WTC11 (cell line): ENCODE data around the gene MPEG1.

Source experiments
- CBFB ChIP-seq: sonication (generic); formaldehyde crosslinking; IDR thresholded peaks from 2 replicates; pipeline ENCODE4 v1.8.1; 2022; ENCODE audit warnings: mild to moderate bottlenecking, low read depth, missing genetic modification reagents
- IRF2 ChIP-seq: sonication (generic); formaldehyde crosslinking; IDR thresholded peaks from 2 replicates; pipeline ENCODE4 v1.8.0; 2022; ENCODE audit warnings: low read depth, missing genetic modification reagents, borderline replicate concordance
- TEAD4 ChIP-seq: sonication (generic); formaldehyde crosslinking; IDR thresholded peaks from 2 replicates; pipeline ENCODE4 v1.8.0; 2022; ENCODE audit warnings: mild to moderate bottlenecking, missing genetic modification reagents
- USF1 ChIP-seq: sonication (generic); formaldehyde crosslinking; IDR thresholded peaks from 2 replicates; pipeline ENCODE4 v1.8.0; 2022; ENCODE audit warnings: mild to moderate bottlenecking, missing genetic modification reagents
- TF ChIP-seq, protein P1 (sequence below): fragments of 200-600 bp; IDR thresholded peaks from 2 replicates; pipeline ENCODE4 v1.8.0; 2022; ENCODE audit warnings: antibody characterized with exemption
- TF ChIP-seq, protein P2 (sequence below): sonication (generic); formaldehyde crosslinking; conservative IDR thresholded peaks from 2 replicates; pipeline ENCODE4 v1.8.1; 2022; ENCODE audit warnings: mild to moderate bottlenecking, missing genetic modification reagents

- TF ChIP-seq, protein P1, sequence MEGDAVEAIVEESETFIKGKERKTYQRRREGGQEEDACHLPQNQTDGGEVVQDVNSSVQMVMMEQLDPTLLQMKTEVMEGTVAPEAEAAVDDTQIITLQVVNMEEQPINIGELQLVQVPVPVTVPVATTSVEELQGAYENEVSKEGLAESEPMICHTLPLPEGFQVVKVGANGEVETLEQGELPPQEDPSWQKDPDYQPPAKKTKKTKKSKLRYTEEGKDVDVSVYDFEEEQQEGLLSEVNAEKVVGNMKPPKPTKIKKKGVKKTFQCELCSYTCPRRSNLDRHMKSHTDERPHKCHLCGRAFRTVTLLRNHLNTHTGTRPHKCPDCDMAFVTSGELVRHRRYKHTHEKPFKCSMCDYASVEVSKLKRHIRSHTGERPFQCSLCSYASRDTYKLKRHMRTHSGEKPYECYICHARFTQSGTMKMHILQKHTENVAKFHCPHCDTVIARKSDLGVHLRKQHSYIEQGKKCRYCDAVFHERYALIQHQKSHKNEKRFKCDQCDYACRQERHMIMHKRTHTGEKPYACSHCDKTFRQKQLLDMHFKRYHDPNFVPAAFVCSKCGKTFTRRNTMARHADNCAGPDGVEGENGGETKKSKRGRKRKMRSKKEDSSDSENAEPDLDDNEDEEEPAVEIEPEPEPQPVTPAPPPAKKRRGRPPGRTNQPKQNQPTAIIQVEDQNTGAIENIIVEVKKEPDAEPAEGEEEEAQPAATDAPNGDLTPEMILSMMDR, result no peak
- TF ChIP-seq IRF2 (CRISPR knock-in tag) (no peak), CBFB (CRISPR knock-in tag) (no peak), USF1 (CRISPR knock-in tag) (no peak), TEAD4 (no peak)
- TF ChIP-seq, protein P2, sequence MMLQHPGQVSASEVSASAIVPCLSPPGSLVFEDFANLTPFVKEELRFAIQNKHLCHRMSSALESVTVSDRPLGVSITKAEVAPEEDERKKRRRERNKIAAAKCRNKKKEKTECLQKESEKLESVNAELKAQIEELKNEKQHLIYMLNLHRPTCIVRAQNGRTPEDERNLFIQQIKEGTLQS (CRISPR knock-in tag), result no peak
Observed at GRCh38 chr11:59184691-59185339, 27.9 kb downstream of the MPEG1 start.
